ENCODE measurements around the gene MROH2A. TPM values are rescaled to one million over a fixed set of nuclear protein-coding genes. Genes with fewer than 3 reads are reported as not detected.
"Not testable (repeated sequence)": the region's sequence is repeated elsewhere in the genome, so short reads cannot be mapped to it uniquely, and the experiment has no call there.

MROH2A gene
- total RNA-seq (ENCODE audit: insufficient read depth, low replicate concordance) = not detected

- no peak for DNase-seq (ENCODE audit: low spot score)
These were observed at the start of gene MROH2A for GRCh38 chr2:233778030-233778429. TSS of gene MROH2A (plus strand) at chr2:233778330. CDS start at chr2:233779359, 1,029 bp downstream.

- no peak for DNase-seq (ENCODE audit: low spot score)
These were observed 49.3 kb upstream of the MROH2A start, which contains the start of gene UGT1A3 for GRCh38 chr2:233728723-233729301. TSS of gene UGT1A3 (plus strand) at chr2:233729042. CDS start at chr2:233729127, 85 bp downstream.

GRCh38 chr2:233736868-233737653 lies 41.1 kb upstream of the MROH2A start:
- DNase-seq (ENCODE audit: low spot score) = not testable (repeated sequence)

- DNase-seq (ENCODE audit: low spot score) = no peak
These were observed 37.3 kb upstream of the MROH2A start for GRCh38 chr2:233740870-233741269.

- DNase-seq (ENCODE audit: low spot score) = no peak
These were observed 34.5 kb upstream of the MROH2A start for GRCh38 chr2:233743464-233744259.

GRCh38 chr2:233745073-233745755 lies 32.9 kb upstream of the MROH2A start:
- DNase-seq (ENCODE audit: low spot score) = no peak

- DNase-seq (ENCODE audit: low spot score) = not testable (repeated sequence)
These were observed 32.3 kb upstream of the MROH2A start for GRCh38 chr2:233745838-233746237.

- DNase-seq (ENCODE audit: low spot score) = no peak
These were observed 31.5 kb upstream of the MROH2A start for GRCh38 chr2:233746475-233747282.

- DNase-seq (ENCODE audit: low spot score) = no peak
These were observed 30.9 kb upstream of the MROH2A start for GRCh38 chr2:233747283-233747544.

- not testable (repeated sequence) for DNase-seq (ENCODE audit: low spot score)
These were observed 27.4 kb upstream of the MROH2A start for GRCh38 chr2:233750689-233751088.

GRCh38 chr2:233751212-233752009 lies 26.7 kb upstream of the MROH2A start:
- DNase-seq (ENCODE audit: low spot score) = not testable (repeated sequence)

GRCh38 chr2:233754872-233755611 lies 23.1 kb upstream of the MROH2A start:
- no peak for DNase-seq (ENCODE audit: low spot score)

- no peak for DNase-seq (ENCODE audit: low spot score)
These were observed 21.6 kb upstream of the MROH2A start for GRCh38 chr2:233756429-233757081.

- DNase-seq (ENCODE audit: low spot score) = no peak
These were observed 20.0 kb upstream of the MROH2A start for GRCh38 chr2:233758141-233758540.

- DNase-seq (ENCODE audit: low spot score) = no peak
These were observed 19.3 kb upstream of the MROH2A start for GRCh38 chr2:233758849-233759248.

- DNase-seq (ENCODE audit: low spot score) = no peak
These were observed 18.1 kb upstream of the MROH2A start, which contains the start of gene UGT1A1 for GRCh38 chr2:233760043-233760442. TSS of gene UGT1A1 (plus strand) at chr2:233760270. CDS start at chr2:233760288, 18 bp downstream.

GRCh38 chr2:233761040-233761769 lies 16.9 kb upstream of the MROH2A start:
- peak; percentile 2 for DNase-seq (ENCODE audit: low spot score)

GRCh38 chr2:233764264-233764663 lies 13.9 kb upstream of the MROH2A start:
- no peak for DNase-seq (ENCODE audit: low spot score)

Data from umbilical cord (tissue), 2 donors.